ENCODE results near the gene MAK.

GRCh38 chr6:10733863-10734262 is 104.5 kb downstream of the MAK start:
- no peak for TF ChIP-seq POLR2A (IDR thresholded peaks at IDR 0.05)
- no peak for TF ChIP-seq CTCF (IDR thresholded peaks at IDR 0.05)

All from testis (tissue), 2 donors.